GM10847 (cell line): ENCODE measurements around the gene MS4A18.

Experiments
- POLR2A ChIP-seq: IDR thresholded peaks from 2 replicates; pipeline ENCODE4 v1.6.1; 2011; ENCODE audit not compliant: insufficient read length; ENCODE audit errors: extremely low read depth

The MS4A18 gene

DNA sequence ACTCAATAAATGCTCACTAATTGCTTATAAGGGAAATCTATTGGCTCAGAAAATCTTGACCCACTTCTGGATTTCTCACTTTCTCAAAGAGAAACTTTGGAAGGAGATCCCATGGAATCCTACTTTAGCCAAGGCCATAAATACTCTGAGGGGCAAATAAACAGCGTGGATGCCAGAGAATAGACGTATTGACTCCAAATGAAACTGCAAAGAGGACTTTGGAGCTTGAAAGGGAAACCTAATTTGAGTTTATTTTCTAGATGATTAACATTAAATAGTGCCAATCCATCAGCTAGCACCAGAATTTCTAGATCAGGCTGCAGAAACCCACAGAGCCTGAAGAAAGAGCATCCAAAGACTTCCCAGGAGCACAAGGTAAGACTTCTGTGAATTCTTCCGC lies at the start of gene MS4A18:
Gene MS4A18, plus strand, starts transcription at position 301 of the 400 bp plus-strand sequence.
- TF ChIP-seq POLR2A: no peak

DNA sequence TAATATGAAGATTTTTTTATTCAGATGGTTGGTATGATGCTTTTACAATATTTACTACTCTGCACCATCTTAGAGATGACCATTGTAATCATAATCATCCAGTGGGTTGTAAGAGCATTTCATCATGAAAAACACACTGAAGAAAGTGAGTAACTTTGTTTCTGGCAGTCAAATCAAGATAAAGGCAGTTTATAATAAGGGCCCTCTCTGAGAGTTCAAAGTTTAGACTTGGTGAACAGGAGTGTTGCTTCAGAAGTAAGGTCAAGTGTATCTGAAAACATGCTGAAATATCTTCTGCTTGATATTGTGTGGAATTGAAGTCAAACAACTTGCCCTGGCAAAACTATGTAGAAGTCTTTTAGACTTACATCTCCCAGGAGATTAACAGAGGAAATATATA lies 44.6 kb upstream of the MS4A18 start:
- no peak for TF ChIP-seq POLR2A

DNA sequence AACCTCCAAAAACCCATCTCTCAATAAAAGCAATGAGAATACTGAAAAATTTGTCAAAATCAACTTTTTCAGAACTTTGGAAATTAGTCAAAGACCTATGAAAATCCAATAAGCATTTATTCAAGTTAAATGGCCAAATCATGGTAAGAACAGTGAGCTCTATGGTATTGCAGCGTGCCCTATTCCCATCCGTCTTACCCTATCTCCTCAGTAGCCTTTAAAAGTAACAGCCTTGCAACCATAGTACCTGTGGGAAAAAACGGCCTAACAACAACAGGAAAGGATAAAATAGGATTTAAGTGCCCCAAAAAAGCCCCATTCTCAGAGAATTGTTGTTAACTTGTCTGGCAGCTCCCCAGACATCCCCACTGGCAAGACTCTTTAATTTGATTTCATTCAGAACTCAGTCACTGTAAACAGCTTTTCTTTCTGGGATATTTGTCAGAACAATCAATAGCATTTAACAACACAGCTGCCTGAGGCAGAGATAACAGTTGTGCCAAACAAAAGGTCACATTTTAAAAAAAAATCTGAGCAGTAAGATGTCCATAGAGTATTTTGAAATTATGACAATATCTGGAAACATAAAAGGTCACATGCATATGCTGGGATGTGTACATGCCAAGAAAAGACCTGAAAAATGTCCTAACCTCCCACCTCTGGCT lies 43.9 kb upstream of the MS4A18 start:
- no peak for TF ChIP-seq POLR2A

DNA sequence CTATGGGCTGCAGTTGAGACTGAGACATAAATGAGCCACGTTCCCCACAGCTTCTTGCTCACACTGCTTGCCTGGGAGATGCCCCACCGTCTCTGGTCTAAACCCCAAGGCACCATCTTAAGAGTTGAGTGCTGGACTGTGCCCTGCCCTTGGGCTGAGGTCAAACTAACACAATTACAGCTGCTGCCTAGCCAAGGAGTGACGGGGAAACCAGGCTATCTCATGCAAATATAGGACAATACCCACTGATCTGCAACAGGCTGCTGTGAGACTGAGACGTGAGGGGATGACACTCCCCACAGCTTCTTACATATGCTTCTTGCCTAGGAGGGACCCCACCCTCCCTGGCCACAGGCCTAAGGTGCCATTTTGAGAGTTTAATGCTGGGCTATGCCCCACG lies 32.9 kb upstream of the MS4A18 start:
- no peak for TF ChIP-seq POLR2A

DNA sequence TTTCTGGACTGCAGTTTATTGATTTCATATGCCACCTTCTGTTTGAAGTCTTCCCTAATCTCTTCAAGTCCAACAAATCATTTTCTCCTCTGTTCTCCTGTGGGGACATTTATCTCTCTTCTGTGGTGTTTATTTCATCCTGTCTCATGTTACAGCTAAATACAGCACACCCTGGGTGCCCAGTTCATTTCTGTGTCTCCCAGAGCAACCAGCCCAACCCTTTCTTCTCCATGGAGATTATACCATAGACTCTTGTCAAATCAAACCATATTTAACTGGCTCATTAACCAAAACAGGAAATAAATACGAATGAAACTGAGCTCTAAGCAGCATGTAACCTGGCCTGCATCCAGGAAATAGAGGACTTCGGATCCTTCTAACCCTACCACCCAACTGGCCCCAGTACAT lies 25.2 kb upstream of the MS4A18 start, which contains the start of gene MS4A8:
Gene MS4A8, plus strand, starts transcription at position 329 of the 408 bp plus-strand sequence. CDS start 1,249 bp downstream, outside the sequence.
- TF ChIP-seq POLR2A: no peak

DNA sequence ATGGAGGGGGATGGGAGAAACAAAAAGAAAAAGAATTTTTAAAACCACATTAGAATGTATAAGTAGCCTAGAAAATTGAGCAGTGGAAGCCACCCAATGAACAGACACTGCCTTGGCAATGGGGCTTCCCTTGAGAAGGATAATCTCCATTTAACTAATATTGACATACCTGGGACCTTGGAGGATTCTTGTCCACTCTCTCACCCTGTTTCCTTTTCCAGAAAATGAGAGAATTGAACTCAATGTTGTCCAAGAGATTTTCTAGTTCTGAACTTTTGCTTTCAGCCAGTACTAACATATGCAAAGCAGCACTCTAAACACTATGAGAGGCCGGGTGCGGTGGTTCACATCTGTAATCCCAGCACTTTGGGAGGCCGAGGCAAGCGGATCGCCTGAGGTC lies 24.6 kb upstream of the MS4A18 start:
- no peak for TF ChIP-seq POLR2A

DNA sequence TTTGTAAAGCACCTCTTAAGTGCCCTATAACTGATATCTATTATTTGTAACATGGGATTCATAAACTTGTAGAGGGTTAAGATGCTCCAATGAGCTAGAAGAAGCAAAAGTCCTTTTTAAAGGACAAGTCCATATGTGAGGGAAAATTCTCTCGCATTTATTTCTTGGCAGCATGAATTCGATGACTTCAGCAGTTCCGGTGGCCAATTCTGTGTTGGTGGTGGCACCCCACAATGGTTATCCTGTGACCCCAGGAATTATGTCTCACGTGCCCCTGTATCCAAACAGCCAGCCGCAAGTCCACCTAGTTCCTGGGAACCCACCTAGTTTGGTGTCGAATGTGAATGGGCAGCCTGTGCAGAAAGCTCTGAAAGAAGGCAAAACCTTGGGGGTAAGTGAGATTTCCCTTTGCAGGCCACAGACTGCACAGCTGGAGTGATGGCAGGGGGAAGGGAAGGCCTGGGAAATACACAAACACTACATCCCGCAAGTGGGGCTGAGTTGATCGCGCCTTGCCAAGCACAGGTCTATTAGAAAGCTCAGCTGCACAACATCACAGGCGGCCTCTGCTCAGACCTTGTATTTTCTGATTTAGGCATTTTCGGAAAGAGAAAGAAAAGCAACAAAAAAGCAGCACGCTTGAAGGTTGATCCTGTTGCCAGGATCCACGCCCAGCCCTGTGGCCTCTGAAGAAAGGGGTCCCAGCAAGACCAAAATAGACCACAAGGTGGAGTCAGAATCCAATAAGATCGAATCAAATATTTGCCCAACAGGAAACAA lies 23.6 kb upstream of the MS4A18 start:
- no peak for TF ChIP-seq POLR2A

DNA sequence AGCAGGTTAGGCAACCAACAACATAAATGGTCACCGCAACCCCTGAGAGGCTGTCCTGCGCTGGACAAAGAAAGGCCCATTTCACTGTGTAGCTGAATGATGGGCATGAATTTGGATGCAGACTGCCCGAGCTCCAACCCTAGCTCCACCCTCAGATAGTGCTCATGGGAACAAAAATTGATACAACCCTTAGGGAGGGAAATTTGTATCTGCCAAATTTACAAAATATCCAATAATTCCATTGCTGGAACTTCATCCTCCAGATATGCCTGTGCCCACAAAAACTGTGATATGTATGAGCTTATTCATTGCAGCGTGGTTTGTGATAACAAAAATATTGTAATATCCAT lies 23.1 kb upstream of the MS4A18 start:
- no peak for TF ChIP-seq POLR2A

DNA sequence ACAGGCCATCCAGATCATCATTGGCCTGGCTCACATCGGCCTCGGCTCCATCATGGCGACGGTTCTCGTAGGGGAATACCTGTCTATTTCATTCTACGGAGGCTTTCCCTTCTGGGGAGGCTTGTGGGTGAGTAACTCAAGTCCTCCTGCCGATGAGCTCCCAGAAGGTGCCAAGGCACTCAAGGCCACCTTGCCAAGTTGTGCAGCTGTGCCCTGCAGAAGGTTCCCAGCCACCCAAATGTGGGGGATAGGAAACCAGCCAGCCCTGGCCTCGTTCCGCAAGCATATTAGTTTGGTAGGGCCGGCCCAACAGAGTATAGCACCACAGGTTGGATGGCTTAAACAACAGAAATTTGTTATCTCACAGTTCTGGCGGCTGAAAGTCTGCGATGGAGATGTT lies 21.1 kb upstream of the MS4A18 start:
- no peak for TF ChIP-seq POLR2A

DNA sequence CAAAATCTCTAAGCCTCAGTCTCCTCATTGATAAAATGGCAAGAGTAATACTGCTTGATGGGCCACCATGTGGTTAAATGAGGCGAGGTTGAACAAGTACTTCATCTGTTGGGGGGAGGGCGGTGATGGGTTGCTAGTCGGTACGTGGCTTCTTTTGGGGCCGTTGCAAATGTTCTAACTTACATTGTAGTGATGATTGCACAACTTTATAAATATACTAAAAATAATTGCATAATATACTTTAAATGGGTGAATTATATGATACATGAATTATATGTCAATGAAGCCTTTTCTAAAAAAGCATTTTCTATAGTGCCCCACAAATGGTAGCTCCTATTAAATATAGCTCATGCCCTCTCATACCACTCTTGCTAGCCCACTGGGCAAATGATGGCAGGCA lies 18.6 kb upstream of the MS4A18 start:
- TF ChIP-seq POLR2A: no peak

DNA sequence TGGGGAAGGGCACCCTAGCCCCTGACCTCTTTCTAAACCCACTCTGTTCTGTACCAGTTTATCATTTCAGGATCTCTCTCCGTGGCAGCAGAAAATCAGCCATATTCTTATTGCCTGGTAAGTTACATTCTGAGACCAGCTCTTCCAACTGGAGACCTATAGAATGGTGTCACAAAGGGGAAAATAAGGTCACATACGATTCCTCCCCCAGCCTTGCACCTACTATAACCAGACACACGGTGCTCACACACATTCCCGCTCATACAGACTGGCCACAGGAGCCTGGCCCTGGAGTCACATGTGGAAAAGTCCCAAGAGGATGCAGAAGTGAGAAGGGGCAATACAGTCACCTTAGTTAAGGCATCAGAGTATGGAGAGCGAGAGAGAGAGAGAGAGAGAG lies 17.6 kb upstream of the MS4A18 start:
- TF ChIP-seq POLR2A: no peak

DNA sequence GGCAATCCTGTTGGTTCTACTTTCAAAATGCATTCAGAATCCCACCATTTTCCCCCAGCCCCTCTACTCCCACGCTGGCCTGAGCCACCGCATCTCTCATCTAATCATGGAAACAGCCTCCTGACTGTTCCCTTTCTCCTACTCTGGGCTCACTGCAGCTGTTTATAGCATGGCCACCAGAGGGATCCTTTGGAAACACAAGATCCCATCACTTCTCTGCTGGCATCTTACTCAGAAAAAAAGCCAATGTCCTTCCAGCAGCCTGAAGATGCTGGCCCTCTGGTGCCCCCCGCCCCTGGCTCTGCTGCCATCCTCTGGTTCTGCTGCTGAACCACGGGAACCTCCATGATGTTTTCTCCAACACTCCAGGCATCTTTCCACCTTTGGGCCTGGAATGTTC lies 14.0 kb upstream of the MS4A18 start:
- no peak for TF ChIP-seq POLR2A

DNA sequence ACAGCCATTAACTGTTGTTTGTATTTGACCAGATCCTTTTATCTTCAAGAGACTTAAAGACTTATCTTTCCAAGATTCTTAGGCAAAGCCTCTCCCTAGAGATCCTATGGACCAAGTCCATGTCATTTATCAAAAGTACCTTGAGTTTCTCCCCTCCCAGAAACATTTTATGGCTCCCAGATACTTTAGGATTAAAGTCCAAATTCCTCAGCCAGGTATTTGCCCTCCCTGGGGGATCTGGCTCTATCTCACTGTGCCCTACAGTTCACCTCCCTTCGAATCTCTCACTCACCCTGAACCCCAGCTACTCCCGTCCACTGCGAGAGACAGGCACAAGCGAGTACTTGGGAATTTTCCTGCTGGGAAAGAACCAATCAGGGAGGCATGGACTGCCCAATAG lies 13.2 kb upstream of the MS4A18 start:
- TF ChIP-seq POLR2A: no peak

DNA sequence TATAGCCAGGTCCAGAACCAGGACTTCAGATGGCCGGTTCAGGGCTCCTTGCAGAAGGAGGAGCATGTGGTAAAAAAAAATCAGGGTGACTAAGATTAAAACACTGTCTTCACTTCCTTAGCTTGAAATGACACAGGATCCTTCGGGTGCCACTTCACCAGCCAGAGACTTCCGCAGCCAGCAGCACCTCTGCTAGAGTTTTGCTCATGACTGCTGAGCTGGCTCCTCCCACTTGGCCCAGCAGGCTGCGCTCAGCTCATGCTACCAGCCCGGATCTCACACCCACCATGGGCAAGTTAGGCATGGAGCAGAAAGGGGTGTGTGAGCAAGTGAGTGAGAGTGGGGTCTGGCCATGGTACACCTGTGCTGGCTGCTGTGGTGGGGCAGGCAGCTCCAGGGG lies 6.6 kb upstream of the MS4A18 start:
- TF ChIP-seq POLR2A: no peak

DNA sequence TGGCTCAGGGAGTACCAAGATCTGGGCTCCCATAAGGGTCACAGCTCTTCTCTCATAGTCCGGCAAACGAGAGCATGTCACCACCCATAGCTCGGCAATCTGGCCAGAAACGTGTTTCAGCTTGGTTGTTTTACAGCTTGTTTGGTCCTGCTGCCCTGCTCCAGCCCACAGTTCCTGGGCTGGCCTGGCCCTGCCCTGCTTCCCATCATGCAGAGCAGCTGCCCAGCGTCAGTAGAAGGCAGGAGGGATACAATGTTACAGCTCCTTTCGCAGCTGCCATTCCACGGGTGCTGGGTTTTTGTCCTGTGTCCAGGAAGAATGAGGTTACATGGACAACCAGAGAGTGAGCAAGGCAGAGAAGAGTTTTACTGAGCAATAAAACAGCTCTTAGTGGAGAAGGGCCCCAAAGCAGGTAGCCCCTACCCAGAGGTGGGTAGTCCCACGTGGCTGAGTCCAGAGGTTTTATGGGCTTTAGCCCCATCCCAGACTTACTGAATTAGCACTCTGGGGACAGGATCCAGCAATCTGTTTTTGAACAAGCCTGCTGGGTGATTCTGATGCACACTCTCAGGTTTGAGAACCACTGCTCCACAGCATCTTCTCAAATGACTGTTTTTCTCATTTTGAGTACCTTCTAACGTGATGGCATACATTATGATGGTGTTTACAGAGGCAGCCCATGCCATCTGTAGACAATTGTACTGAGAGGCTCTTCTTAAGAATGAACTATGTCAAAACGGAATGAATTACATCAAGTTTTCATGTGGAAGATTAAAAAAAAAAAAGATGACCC lies 5.8 kb upstream of the MS4A18 start:
- no peak for TF ChIP-seq POLR2A

DNA sequence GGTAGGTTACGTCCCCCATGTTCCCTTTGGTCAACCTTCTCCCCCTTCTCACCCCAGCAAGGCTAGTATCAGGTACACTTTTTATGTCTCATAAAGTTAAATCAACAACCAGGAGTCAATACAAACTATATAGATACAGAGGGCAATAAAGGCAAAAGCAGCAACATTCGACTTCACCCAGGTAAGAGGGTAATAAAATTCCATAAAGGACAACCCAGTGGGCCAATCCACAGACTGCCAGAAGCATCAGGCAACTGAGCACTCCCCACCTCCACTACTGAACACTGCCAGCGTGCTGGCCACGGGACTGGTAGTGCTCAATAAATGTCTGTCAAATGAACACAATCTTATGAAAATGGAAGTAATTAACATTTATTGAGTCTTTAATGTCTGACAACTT lies 5.1 kb upstream of the MS4A18 start:
- TF ChIP-seq POLR2A: no peak
